Activated T-helper 1 cell treated with anti-CD3 and anti-CD28 coated beads, Interleukin-12 subunit alpha, Interleukin-12 subunit beta, Interleukin-2, Interleukin-4 antibody, amounts not matched to agents 30 ng/mL and 10 ng/mL and 1 ng/mL, durations not matched to agents 14 hours and 24 hours and 36 hours (primary cell): Measurements from ENCODE around the gene KIF6. TPM values are rescaled to one million over a fixed set of nuclear protein-coding genes. Genes with fewer than 3 reads are reported as not detected.

Experiments used
- DNase-seq: peaks from one replicate; pipeline ENCODE4 v3.0.0; 2021; ENCODE audit warnings: low spot score
- H3K27ac Mint-ChIP-seq: one replicate; pipeline ENCODE4 v1.8.0; 2021; ENCODE audit warnings: mild to moderate bottlenecking, mixed read lengths
- H3K27me3 Mint-ChIP-seq: one replicate; pipeline ENCODE4 v1.8.0; 2022; ENCODE audit warnings: mild to moderate bottlenecking, moderate library complexity, mixed read lengths; ENCODE audit not compliant: insufficient read depth
- H3K36me3 Mint-ChIP-seq: one replicate; pipeline ENCODE4 v1.8.0; 2021; ENCODE audit warnings: low read depth, mixed read lengths
- H3K4me1 Mint-ChIP-seq: one replicate; pipeline ENCODE4 v1.8.0; 2021; ENCODE audit warnings: low read depth, mixed read lengths
- H3K4me3 Mint-ChIP-seq: one replicate; pipeline ENCODE4 v1.8.0; 2021; ENCODE audit warnings: mild to moderate bottlenecking, moderate library complexity, mixed read lengths
- H3K9me3 Mint-ChIP-seq: one replicate; pipeline ENCODE4 v1.8.0; 2021; ENCODE audit warnings: mixed read lengths
- intact Hi-C: fragments of 100-400 bp; cut with micrococcal nuclease; formaldehyde crosslinking; loops from one replicate; pipeline ENCODE4 v1.15.1; 2024
- total RNA-seq: library from RNA; stranded (reverse); gene quantifications from 2 replicates; pipeline ENCODE4 v1.2.3, GENCODE V29; 2022

The KIF6 gene
- 0.08 and 0.15 TPM in 2 replicates for total RNA-seq

- no peaks in the 10 kb centered on the region for H3K27me3 Mint-ChIP-seq
- peak within 1 kb of the TSS; percentile 87 for H3K4me3 Mint-ChIP-seq
- no peaks in the 10 kb centered on the region for H3K36me3 Mint-ChIP-seq
- H3K9me3 Mint-ChIP-seq = no peaks in the 10 kb centered on the region
- intact Hi-C loops = loop anchor here (10.0 kb wide), 1 partner anchor 610 kb away; the partner anchor contains the start of gene SAYSD1
- H3K4me1 Mint-ChIP-seq = no peaks in the 10 kb centered on the region
- DNase-seq = peak; percentile 66
- H3K27ac Mint-ChIP-seq = peak within 1 kb of the TSS; percentile 68
Measured at GRCh38 chr6:39724787-39725631, at the start of gene KIF6. Gene KIF6 (minus strand): TSS chr6:39725408. CDS start chr6:39725310, 98 bp downstream.

GRCh38 chr6:39773782-39774181 lies 48.6 kb upstream of the KIF6 start:
- no peaks in the 10 kb centered on the region for H3K4me1 Mint-ChIP-seq

GRCh38 chr6:39772559-39773273 lies 47.5 kb upstream of the KIF6 start:
- no peak overlapping the region for H3K4me3 Mint-ChIP-seq
- H3K9me3 Mint-ChIP-seq = no peaks in the 10 kb centered on the region
- DNase-seq = no peak
- no peaks in the 10 kb centered on the region for H3K4me1 Mint-ChIP-seq
- no peaks in the 10 kb centered on the region for H3K36me3 Mint-ChIP-seq
- no peak overlapping the region for H3K27ac Mint-ChIP-seq
- intact Hi-C loops = no loop called here
- H3K27me3 Mint-ChIP-seq = no peaks in the 10 kb centered on the region

More at GRCh38 chr6:39773782-39774181, 48.6 kb upstream of the KIF6 start:
- intact Hi-C loops = no loop called here
- H3K9me3 Mint-ChIP-seq = no peaks in the 10 kb centered on the region
- no peaks in the 10 kb centered on the region for H3K27me3 Mint-ChIP-seq
- no peak overlapping the region for H3K4me3 Mint-ChIP-seq
- DNase-seq = no peak
- H3K27ac Mint-ChIP-seq = no peak overlapping the region
- H3K36me3 Mint-ChIP-seq = no peaks in the 10 kb centered on the region

GRCh38 chr6:39770446-39770845 lies 45.2 kb upstream of the KIF6 start:
- no peaks in the 10 kb centered on the region for H3K4me1 Mint-ChIP-seq
- no peak overlapping the region for H3K27ac Mint-ChIP-seq
- intact Hi-C loops = no loop called here

GRCh38 chr6:39769012-39769411 lies 43.8 kb upstream of the KIF6 start:
- no peak for DNase-seq
- no peak overlapping the region for H3K27ac Mint-ChIP-seq
- H3K36me3 Mint-ChIP-seq = no peaks in the 10 kb centered on the region
- intact Hi-C loops = no loop called here
- no peaks in the 10 kb centered on the region for H3K4me1 Mint-ChIP-seq
- no peak overlapping the region for H3K4me3 Mint-ChIP-seq
- no peaks in the 10 kb centered on the region for H3K9me3 Mint-ChIP-seq
- no peaks in the 10 kb centered on the region for H3K27me3 Mint-ChIP-seq

More at GRCh38 chr6:39770446-39770845, 45.2 kb upstream of the KIF6 start:
- Mint-ChIP-seq H3K36me3 (no peaks in the 10 kb centered on the region), H3K9me3 (no peaks in the 10 kb centered on the region), H3K27me3 (no peaks in the 10 kb centered on the region), H3K4me3 (no peak overlapping the region)
- DNase-seq = no peak

- Mint-ChIP-seq H3K9me3 (no peaks in the 10 kb centered on the region), H3K36me3 (no peaks in the 10 kb centered on the region), H3K4me3 (no peak overlapping the region), H3K27ac (no peak overlapping the region), H3K27me3 (peaks cover 2% of the 10 kb centered on the region), H3K4me1 (no peaks in the 10 kb centered on the region)
- intact Hi-C loops = no loop called here
- no peak for DNase-seq
Measured at GRCh38 chr6:39765508-39766065, 40.4 kb upstream of the KIF6 start.

GRCh38 chr6:39760226-39760952 lies 35.2 kb upstream of the KIF6 start:
- intact Hi-C loops = no loop called here
- DNase-seq = no peak
- Mint-ChIP-seq H3K27ac (no peak overlapping the region), H3K36me3 (no peaks in the 10 kb centered on the region), H3K4me3 (no peak overlapping the region), H3K9me3 (no peaks in the 10 kb centered on the region), H3K4me1 (no peaks in the 10 kb centered on the region), H3K27me3 (peaks cover 2% of the 10 kb centered on the region)

- Mint-ChIP-seq H3K4me3 (no peak overlapping the region), H3K36me3 (no peaks in the 10 kb centered on the region), H3K27ac (no peak overlapping the region), H3K4me1 (no peaks in the 10 kb centered on the region), H3K27me3 (peaks cover 2% of the 10 kb centered on the region), H3K9me3 (no peaks in the 10 kb centered on the region)
- intact Hi-C loops = no loop called here
- DNase-seq = no peak
Measured at GRCh38 chr6:39758905-39759605, 33.8 kb upstream of the KIF6 start.

GRCh38 chr6:39756582-39756981 lies 31.4 kb upstream of the KIF6 start:
- H3K4me3 Mint-ChIP-seq = no peak overlapping the region
- H3K27me3 Mint-ChIP-seq = peaks cover 4% of the 10 kb centered on the region
- H3K27ac Mint-ChIP-seq = no peak overlapping the region
- H3K36me3 Mint-ChIP-seq = no peaks in the 10 kb centered on the region
- no peak for DNase-seq
- H3K9me3 Mint-ChIP-seq = no peaks in the 10 kb centered on the region
- intact Hi-C loops = no loop called here
- no peaks in the 10 kb centered on the region for H3K4me1 Mint-ChIP-seq

GRCh38 chr6:39755231-39755630 lies 30.0 kb upstream of the KIF6 start:
- no peak for DNase-seq
- Mint-ChIP-seq H3K4me3 (no peak overlapping the region), H3K27me3 (peaks cover 2% of the 10 kb centered on the region), H3K36me3 (no peaks in the 10 kb centered on the region), H3K27ac (no peak overlapping the region), H3K9me3 (no peaks in the 10 kb centered on the region), H3K4me1 (no peaks in the 10 kb centered on the region)
- intact Hi-C loops = no loop called here

GRCh38 chr6:39754514-39755115 lies 29.4 kb upstream of the KIF6 start:
- no peak overlapping the region for H3K4me3 Mint-ChIP-seq
- DNase-seq = no peak
- no peaks in the 10 kb centered on the region for H3K36me3 Mint-ChIP-seq
- intact Hi-C loops = no loop called here
- H3K27ac Mint-ChIP-seq = no peak overlapping the region
- H3K27me3 Mint-ChIP-seq = peaks cover 2% of the 10 kb centered on the region
- H3K4me1 Mint-ChIP-seq = no peaks in the 10 kb centered on the region
- no peaks in the 10 kb centered on the region for H3K9me3 Mint-ChIP-seq

- H3K9me3 Mint-ChIP-seq = no peaks in the 10 kb centered on the region
- H3K27me3 Mint-ChIP-seq = peaks cover 2% of the 10 kb centered on the region
- H3K4me3 Mint-ChIP-seq = no peak overlapping the region
- intact Hi-C loops = no loop called here
- H3K4me1 Mint-ChIP-seq = no peaks in the 10 kb centered on the region
- DNase-seq = no peak
- H3K36me3 Mint-ChIP-seq = no peaks in the 10 kb centered on the region
- H3K27ac Mint-ChIP-seq = no peak overlapping the region
Measured at GRCh38 chr6:39753725-39754045, 28.5 kb upstream of the KIF6 start.
